ENCODE data around the gene NCMAP. TPM values are rescaled to one million over a fixed set of nuclear protein-coding genes. Genes with fewer than 3 reads are reported as not detected.

The NCMAP gene
- total and polyA plus RNA-seq, 2 of the 4 experiments (the other 2 are of a cell fraction): not detected

DNA sequence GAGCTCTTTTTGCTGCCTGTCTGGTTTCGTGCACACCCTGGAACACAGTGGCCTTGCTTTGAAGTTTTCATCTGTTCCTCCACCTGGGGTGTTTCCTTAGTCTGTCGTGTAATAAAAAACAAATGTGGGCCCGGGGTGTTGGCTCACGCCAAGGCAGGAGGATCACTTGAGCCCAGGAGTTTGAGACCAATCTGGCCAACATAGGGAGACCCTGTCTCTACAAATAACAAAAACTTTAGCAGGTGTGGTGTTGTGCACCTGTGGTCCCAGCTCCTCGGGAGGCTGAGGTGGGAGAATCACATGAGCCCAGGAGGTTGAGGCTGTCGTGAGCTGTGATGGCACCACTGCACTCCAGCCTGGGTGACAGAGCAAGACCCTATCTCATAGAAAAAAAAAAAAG lies 4.5 kb downstream of the NCMAP start:
- Histone ChIP-seq H3K14ac (replicated peaks; ENCODE audit: low read depth, low read length) (no peak overlapping the region), H3K27ac (ENCODE audit: insufficient read depth, low read length) (no peak overlapping the region), H3K9me1 (ENCODE audit: insufficient read depth, low read length) (peaks cover 9% of the 10 kb centered on the region; the same call in 1 of the 2 replicates), H4K8ac (ENCODE audit: low read depth in 2 of 2, low read length in 2 of 2) (no peak overlapping the region), H2BK120ac (ENCODE audit: low read depth, low read length) (no peak overlapping the region), H3K9ac (ENCODE audit: low read depth, low read length) (no peak overlapping the region), H3K4me1 (ENCODE audit: control insufficient read depth, insufficient read depth, low read length) (no peaks in the 10 kb centered on the region; the same call in 1 of the 2 replicates), H3K36me3 (ENCODE audit: control insufficient read depth, insufficient read depth, low read length) (no peaks in the 10 kb centered on the region), H3K18ac (ENCODE audit: low read depth, low read length) (no peak overlapping the region), H3K56ac (ENCODE audit: extremely low read depth, insufficient read depth, low read length) (no peak overlapping the region), H4K20me1 (ENCODE audit: insufficient read depth, low read length) (no peaks in the 10 kb centered on the region), H2AK9ac (replicated peaks; ENCODE audit: low read depth, low read length, poor library complexity) (no peak overlapping the region), H3K23ac (ENCODE audit: low read depth, low read length) (no peak overlapping the region), H4K5ac (ENCODE audit: low read depth, low read length) (no peak overlapping the region), H3K9me3 (ENCODE audit: control insufficient read depth, insufficient read depth, low read length) (no peaks in the 10 kb centered on the region), H3K4ac (ENCODE audit: low read depth, low read length) (no peak overlapping the region), H3K79me1 (ENCODE audit: low read depth in 1 of 2, low read length in 2 of 2) (no peaks in the 10 kb centered on the region), H3K4me2 (ENCODE audit: low read depth, low read length) (no peak overlapping the region), H2AFZ (replicated peaks; ENCODE audit: low read length, poor library complexity) (no peak overlapping the region), H2BK20ac (ENCODE audit: low read depth, low read length) (no peak overlapping the region), H2BK15ac (ENCODE audit: low read depth, low read length) (no peak overlapping the region), H4K91ac (ENCODE audit: insufficient read depth, low read depth, low read length) (no peak overlapping the region), H3K4me3 (ENCODE audit: insufficient read depth, low read depth, low read length) (no peak overlapping the region), H2AK5ac (ENCODE audit: low read depth, low read length) (no peak overlapping the region), H3K27me3 (ENCODE audit: control insufficient read depth, insufficient read depth, low read length) (peaks cover 30% of the 10 kb centered on the region), H2BK5ac (ENCODE audit: low read depth, low read length, poor library complexity, severe bottlenecking) (no peak overlapping the region)
- in situ Hi-C loops (cut with MboI; ENCODE audit: low sequenced_read_pairs) (no loop called here), dilution Hi-C loops (cut with HindIII; ENCODE audit: low sequenced_read_pairs, unreplicated experiment) (no loop called here), intact Hi-C loops (cut with micrococcal nuclease) (no loop called here)
- no TSS peak for BruUV-seq (replicated peaks)
- DNase-seq (no peak), ATAC-seq (ENCODE audit: low read depth) (no peak)
- POLR2A ChIA-PET (ENCODE audit: unreplicated experiment): interaction anchor here (0.6 kb wide), 1 partner anchor 630 kb away, joined by 3 read pairs; no protein-coding TSS in a partner anchor
- WGBS, 2 experiments (ENCODE audit: extremely low coverage in 2 of 2, insufficient read length in 1 of 2): 100% methylated on average over 1 of the region's 6 CpGs; no CpG with 5 or more reads in 1 of the 2 experiments
- CTCF ChIA-PET: interaction anchor here (0.6 to 0.9 kb wide), 3 partner anchors 25 to 31 kb away, joined by 3 read pairs; no protein-coding TSS in a partner anchor
- TF ChIP-seq MAFK (IDR thresholded peaks at IDR 0.05; ENCODE audit: low read depth, low read length) (no peak), RFX5 (IDR thresholded peaks at IDR 0.05; ENCODE audit: low read depth, low read length) (no peak)
